NCI-H748 treated with DMSO at 0.1 percent for 48 hours (cell line): Measurements from ENCODE around the gene ZBED4.

Experiments used
- DNase-seq: peaks from one replicate; lab custom pipeline; 2025; lab: John Stamatoyannopoulos, UW

Gene ZBED4

DNA sequence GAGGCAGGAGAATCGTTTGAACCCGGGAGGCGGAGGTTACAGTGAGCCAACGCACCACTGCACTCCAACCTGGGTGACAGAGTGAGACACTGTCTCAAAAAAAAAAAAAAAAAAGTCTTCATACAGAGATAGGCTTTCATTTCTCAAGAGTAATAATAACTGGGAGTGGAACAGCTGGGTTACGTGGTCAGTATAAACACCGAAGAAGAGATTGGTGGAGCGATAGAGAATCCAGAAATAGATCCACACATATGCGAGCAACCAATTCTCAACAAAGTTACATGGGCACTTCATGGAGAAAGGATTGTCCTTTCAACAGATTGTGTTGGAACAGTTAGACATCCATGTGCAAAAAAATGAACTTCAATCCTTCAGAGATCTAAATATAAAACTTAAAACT is 24.6 kb downstream of the ZBED4 start:
- no peak for DNase-seq

DNA sequence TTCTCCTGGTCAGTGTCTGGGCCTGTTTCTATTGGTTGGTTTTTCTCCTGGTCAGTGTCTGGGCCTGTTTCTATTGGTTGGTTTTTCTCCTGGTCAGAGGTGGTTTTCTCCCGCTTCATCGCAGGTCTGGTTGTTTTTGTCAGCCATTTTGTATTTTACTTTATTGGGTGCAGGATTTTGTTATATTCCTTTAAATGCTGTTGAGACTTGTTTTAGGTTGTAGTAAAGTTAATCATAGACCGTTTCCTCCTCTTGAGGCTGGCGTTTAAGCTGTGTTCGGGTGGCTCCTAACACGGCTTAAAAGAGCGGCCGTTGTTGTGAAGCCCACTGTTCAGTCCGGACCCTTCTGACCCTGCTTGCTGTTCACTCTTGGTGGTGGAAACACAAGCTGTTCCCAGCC is 26.2 kb downstream of the ZBED4 start:
- no peak for DNase-seq

DNA sequence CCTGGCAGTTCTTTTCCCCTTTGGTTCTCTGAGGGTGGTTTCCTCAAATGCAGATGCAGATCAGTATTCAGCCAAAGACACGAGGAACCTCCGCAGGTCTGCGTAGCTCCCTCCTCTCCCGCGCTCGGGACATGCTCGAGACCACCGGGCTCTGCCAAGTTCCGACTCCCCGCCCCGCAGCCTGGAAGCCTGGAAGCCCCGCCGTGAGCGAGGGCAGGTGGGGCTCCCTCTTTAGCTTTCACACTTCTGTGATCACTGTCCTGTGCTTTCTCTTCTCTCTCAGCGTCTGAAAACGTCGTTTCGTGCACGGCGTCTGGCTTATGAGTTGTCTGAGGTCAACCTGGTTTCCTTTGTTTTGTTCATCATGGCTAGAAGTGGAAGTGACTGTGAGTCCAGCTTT is 26.6 kb downstream of the ZBED4 start:
- DNase-seq = no peak

DNA sequence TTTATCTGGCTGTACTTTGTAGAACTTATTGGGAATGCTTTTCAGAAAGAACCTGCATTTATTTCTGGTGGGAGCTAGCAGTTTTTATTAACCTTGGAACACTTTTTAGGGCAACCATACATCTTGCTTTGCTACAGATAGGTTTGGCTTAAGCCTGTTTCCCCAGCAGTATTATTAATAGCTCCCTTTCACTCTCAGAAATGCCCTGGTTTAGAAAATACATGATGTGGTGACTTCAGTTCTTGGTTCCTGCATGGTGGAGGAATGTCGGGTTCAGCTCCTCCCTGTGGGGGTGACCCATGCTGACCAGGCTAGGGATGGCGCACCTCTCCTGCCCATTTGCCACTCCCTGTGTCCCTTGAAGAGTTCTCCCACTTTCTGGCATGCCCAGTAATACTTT is 28.2 kb downstream of the ZBED4 start:
- no peak for DNase-seq

DNA sequence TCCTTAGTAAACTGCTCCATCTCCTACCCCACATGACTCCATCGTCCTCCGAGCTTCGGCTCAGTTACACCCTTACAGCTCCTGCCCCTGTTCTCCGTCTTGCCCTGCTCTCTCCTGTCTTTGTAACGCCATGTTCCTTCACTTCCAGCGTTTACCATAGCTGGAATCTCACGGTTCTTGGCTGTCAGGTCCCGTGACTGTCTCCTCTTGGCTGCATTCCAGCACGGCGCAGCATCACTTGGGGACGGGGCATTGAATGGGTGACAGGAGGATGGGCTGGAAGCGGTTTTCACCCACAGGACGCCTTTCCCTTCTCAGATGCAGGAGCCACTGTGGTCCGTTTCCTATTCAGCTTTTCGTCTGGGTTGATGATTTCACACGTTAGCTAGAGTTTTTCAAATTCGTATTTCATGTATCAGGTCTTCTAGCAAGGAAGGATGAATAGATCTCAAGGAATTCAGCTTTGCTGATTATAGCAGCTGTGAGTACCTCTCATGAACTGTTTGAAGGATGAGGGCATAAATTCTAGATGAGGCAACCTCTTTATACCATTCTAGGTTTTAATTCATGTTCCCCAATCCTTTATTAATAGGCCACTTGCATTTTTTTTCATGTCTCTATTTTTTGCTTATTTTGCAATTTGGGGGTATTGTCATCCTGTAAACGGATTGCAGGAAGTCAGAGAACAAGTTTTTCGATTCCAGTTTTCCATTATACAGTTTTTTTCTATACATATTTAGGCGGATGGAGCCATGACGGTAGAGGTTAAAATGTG is 29.1 kb downstream of the ZBED4 start:
- no peak for DNase-seq

DNA sequence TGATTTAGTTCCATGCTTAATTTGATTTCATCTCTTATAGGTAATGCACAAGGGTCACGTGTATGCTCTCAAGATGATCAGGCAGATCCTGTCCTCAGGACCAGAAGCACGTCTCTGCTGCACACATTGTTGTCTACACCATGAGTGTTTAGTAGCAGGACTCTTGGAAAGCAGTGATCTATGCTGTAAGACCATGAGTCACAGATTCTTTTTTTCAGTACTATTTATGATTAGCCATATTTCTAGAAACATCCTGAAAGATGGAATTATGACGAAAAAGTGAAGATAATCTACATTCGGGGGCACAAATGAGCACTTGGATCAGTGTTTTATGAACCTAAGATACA is 29.6 kb downstream of the ZBED4 start:
- DNase-seq = no peak

DNA sequence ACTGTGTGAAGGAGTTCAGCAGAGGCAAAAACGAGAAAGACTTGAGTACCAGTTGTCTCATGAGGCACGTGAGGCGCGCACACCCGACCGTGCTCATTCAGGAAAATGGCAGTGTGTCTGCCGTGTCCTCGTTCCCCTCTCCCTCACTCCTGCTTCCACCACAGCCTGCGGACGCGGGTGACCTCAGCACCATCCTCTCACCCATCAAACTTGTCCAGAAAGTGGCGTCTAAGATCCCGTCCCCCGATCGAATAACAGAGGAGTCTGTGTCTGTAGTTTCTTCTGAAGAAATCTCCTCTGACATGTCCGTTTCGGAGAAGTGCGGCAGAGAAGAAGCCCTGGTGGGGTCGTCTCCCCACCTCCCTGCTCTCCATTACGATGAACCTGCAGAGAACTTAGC is 30.4 kb downstream of the ZBED4 start:
- no peak for DNase-seq

DNA sequence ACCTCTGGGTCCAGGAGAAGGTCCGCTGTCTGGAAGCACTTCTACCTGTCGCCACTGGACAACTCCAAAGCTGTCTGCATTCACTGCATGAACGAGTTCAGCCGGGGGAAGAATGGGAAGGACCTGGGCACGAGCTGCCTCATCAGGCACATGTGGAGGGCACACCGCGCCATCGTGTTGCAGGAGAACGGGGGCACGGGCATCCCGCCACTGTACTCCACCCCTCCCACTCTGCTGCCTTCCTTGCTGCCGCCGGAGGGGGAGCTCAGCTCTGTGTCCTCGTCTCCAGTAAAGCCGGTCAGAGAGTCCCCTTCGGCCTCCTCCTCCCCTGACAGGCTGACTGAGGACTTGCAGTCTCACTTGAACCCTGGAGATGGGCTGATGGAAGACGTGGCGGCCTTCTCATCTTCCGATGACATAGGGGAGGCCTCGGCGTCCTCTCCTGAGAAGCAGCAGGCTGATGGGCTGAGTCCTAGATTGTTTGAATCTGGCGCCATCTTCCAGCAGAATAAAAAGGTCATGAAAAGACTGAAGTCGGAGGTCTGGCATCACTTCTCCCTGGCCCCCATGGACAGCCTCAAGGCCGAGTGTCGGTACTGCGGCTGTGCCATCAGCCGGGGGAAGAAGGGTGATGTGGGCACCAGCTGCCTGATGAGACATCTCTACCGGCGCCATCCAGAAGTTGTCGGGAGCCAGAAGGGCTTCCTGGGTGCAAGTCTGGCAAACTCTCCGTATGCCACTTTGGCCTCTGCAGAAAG is 31.0 kb downstream of the ZBED4 start:
- no peak for DNase-seq

DNA sequence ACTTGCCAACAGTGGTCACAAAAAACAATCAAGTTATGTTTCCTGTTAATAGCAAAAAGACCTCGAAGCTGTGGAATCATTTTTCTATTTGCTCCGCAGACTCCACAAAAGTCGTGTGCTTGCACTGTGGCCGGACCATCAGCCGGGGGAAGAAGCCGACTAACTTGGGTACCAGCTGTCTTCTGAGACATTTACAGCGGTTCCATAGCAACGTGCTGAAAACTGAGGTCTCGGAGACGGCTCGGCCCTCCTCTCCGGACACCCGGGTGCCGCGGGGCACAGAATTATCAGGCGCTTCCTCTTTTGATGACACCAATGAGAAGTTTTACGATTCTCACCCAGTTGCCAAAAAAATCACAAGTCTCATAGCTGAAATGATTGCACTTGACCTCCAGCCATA is 31.6 kb downstream of the ZBED4 start:
- no peak for DNase-seq

DNA sequence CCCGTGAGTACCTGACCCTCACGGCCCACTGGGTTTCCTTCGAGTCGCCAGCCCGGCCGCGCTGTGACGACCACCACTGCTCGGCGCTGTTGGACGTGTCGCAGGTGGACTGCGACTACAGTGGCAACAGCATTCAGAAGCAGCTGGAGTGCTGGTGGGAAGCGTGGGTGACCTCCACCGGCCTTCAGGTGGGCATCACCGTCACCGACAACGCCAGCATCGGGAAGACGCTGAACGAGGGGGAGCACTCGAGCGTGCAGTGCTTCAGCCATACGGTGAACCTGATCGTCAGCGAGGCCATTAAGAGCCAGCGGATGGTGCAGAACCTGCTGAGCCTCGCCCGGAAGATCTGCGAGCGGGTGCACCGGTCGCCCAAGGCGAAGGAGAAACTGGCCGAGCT is 32.2 kb downstream of the ZBED4 start:
- no peak for DNase-seq

DNA sequence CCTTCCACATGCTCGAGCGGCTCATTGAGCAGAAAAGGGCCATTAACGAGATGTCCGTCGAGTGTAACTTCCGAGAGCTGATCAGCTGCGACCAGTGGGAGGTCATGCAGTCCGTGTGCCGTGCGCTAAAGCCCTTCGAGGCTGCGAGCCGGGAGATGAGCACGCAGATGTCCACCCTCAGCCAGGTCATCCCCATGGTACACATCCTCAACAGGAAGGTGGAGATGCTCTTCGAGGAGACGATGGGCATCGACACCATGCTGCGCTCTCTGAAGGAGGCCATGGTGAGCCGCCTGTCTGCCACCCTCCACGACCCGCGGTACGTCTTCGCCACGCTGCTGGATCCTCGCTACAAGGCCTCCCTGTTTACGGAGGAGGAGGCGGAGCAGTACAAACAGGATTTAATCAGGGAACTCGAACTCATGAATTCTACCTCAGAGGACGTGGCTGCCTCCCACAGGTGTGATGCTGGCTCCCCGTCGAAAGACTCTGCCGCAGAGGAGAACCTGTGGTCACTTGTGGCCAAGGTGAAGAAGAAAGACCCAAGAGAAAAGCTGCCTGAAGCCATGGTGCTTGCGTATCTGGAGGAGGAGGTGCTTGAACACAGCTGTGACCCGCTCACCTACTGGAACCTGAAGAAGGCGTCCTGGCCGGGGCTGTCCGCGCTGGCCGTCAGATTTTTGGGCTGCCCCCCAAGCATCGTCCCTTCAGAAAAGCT is 32.9 kb downstream of the ZBED4 start:
- no peak for DNase-seq

DNA sequence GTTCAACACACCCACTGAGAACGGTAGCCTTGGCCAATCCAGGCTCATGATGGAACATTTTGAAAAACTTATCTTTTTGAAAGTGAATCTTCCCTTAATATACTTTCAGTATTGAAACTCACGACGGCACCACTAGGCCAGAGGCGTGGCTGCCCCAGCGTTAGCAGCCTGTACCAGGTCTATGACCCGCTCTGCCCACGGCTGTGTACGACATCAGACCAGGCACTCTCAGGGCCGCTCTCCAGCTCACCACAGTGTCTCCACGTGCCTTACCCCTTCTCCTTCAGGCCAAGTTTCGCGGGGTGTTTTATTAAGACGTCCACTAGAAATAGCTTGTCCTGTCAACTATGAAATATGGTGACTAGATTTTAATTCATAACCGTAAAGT is 33.4 kb downstream of the ZBED4 start:
- DNase-seq = no peak

DNA sequence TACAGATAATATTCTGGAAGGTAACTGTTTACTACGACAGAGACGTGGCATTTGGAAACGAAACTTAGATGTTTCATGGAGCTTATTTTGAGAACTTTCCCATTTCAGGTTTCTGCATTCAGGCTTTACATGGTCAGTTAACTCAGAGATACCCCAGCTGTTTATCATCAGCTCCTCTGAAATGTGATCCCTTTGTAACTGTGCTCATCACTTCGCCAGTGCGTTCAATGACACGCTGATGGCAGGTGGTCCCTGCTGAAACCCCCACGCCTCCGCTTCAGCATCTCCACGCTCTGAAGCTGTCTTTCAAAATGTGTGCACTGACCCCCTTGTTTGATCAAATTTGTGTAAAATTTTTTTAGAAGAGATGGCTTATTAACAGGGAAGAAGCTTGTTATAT is 34.1 kb downstream of the ZBED4 start:
- no peak for DNase-seq

DNA sequence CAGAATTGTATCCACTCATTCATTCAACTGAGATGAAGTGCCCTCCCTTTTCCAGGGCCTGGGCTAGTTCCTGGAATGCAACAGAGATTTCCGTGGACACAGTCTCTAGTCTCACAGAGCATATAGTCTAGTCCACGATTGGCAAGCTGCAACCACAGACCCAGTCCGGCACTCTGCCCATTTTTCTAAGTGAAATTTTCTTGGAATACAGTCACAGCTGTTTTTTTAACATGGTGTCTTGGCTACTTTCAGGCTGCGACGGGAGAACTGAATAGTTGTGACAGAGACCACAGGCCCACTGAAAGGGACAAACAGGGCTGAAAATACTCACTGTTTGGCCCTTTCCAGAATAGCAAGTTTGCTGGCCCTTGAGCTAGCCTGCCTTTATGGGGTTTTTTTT is 35.4 kb downstream of the ZBED4 start:
- no peak for DNase-seq

DNA sequence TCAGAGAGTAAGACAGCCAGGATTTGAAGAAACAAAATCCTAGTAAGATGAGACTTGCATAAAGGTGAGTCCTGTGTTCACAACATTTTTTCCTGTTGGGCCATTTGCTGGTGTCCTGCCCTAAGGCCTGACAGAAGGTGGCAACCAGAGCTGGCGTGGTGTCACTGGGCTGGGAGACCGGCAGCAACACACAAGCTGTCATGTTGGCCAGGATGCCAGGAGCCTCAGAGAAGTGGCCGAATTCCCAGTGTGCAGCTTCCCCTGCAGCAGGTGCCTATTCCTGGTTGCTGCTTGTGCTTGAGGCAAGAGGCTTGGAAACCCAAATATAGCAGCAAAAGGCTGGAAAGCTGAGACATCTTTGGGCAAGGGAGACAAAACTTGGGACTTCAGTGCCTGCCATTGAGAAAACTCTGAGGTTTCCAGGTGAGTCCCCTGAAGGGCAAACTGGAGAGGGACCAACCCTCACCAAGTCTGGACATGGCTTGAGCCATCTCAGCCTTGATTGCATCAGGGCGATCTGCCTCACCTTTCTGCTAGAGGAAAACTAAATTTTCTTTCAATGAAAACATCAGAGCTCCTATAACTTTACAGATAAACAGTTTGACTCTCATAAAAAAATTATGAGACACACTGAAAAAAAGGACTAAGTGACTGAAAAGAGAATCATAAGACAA is 38.7 kb downstream of the ZBED4 start:
- DNase-seq = no peak

DNA sequence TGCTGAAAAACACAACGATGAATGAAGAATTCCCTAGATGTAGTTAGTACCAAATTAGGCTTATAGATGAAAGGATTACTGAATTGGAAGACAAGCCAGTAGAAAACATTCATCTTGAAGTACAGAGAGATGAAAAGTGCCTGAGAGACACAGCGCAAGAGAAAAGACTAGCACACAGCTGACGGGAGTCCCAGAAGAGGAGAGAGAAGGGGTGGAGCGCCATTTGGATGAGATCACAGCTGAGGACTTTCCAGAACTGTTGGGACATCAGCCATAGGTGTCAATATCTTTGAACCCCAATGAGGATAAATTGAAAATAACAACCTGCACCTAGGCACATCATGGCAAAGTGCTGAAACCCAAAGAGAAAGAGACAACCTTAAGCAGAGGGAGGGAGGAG is 39.4 kb downstream of the ZBED4 start:
- no peak for DNase-seq

DNA sequence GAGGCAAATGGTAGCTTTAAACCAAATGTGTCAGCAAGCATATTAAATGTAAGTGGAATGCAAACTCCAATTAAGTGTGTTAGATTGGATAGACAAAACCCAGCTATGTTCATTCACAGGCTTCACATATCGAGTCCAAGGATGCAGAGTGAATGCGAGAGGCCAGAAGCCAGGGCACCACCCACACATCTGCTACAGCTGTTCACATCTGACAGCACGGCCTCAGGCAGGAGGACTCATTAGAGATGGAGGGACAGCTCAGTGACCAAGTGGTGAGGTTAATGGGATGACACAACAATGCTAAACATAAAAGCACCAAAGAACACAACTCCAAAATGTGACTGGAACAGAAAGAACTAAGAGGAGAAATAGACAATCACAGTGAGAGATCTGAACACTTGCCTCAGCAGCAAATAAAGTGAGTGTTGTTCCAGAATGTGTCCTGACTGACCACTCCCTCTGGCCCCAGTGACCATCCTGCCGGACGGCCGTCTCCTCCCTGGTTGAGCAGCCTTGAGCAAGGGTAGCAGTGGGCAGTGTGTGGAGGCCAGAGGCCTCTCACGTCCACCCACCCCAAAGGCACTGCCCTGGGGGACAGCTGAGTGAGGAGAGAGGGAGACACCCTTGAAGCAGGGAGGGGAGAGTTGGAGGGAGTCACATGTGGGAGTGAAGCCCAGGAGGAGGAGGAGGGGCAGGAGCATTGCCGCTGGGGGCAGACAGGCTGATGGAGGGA is 40.8 kb downstream of the ZBED4 start:
- DNase-seq = no peak

DNA sequence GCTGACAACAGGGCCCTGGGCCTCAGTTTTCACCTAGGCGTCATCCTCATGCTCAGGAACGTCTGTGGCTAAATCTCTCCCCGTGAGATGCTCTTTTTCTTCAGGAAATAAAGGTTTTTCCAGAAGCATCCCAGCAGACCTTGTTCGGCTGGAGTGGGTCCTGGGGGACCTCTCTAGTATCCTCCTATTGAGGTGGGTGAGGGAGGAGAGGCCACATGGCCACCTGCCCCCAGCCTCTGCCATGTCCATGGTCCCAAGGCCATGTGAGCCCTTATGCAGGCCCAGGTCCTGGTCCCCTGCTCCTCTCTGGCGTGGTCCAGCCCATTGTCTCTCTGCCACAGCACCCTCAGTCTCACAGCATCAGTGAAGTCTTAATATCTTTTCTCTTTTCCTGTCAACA is 42.6 kb downstream of the ZBED4 start:
- DNase-seq = no peak

DNA sequence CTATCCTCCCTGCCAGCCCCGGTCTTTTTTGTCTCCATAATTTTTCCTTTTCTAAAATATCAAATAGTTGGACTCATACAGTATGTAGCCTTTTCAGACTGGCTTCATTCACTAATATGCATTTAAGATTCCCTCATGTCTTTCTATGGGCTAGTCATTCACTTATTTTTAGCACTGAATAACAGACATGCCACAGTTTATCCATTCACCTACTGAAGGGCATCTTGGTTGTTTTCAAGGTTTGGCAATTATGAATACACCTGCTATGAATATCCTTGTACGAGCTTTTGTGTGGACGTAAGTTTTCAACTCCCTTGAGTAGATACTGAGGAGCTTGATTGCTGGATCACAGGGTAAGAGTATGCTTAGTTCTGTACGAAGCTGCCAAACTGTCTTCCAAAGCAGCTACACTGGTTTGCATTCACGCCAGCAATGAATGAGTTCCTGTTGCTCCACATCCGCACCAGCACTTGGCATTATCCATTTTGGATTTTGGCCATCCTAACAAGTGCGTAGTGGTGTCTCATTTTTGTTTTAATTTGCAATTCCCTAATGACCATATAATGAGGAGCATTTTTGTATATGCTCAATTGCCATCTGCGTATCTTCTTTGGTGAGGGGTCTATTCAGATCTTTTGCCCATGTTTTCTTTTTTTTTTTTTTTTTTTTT is 43.5 kb downstream of the ZBED4 start:
- no peak for DNase-seq

DNA sequence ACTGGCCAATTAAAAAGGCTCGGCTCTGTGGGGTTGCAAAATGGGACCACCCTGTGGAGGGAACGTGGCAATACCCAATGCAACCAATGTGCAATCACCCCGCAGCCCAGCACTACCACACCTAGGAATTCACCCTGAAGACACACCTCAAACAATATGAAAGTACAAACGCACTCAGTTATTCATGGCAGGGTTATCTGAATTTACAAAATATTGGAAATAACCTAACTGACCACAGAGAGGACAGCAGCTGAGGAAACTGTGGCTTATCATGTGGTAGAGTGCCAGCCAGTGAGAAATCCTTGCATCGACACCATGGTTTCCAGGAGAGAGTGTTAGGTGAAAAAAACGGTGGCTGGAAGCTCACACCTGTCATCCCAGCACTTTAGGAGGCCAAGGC is 45.9 kb downstream of the ZBED4 start:
- DNase-seq = no peak

DNA sequence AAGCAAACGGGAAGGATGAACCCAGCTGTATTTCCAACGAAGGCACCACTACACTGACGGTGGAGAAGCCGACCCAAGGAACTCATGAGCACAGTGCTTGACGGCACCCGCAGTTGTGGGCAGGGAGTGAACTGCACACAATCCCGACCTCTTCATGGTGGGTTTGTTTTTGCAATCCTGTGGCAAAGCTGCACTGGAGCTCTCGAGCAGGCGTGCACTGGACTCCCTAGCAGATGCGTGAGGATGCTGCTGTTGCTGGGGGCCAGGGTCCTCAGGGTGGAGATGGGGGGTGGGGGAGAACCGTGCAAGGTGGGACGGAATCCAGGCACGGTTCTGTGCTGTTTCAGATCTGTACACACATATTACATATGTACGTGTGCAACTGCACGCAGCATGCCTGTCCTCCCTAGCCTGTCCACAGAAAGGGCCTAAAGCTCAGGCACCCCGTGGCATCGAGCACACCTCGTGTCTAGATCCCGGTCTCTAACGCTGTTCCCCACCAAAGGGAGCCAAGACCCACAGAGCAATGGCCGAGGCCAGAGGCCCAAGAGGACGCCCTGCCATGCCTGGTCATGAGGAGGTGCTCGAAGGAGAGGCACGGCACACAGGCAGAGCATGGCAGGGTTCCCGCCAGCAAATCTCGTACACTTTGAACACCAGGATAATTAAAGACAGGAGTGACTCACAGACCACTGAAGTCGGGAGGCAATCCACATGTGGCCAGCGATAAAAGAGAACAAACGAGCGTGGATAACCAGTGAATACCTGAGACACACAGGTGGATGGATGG is 47.0 kb downstream of the ZBED4 start:
- no peak for DNase-seq
